Stomach (tissue), 4 donors: ENCODE data around the gene GNAO1.

Experiments
- CTCF ChIP-seq, 7 experiments: fragments of 450-650 bp in 4 of 7; fragments of 200-600 bp in 3 of 7; sonication (generic) in 3 of 7; IDR thresholded peaks; one replicate each; pipeline ENCODE4 v1.5.1; 2016 to 2019; ENCODE audit warnings: antibody characterized with exemption in 7 of 7, control low read depth in 2 of 7, mild to moderate bottlenecking in 1 of 7
- EP300 ChIP-seq: sonication (generic); formaldehyde crosslinking; IDR thresholded peaks from one replicate; pipeline ENCODE4 v1.6.1; 2017; ENCODE audit warnings: antibody characterized with exemption
- POLR2A ChIP-seq, 4 donors: fragments of 450-650 bp; IDR thresholded peaks; one replicate each; pipeline ENCODE4 v1.6.1; 2016; ENCODE audit warnings: antibody characterized with exemption in 4 of 4, control low read depth in 2 of 4, mild to moderate bottlenecking in 1 of 4, moderate library complexity in 1 of 4
- POLR2AphosphoS5 ChIP-seq, 3 donors: sonication (generic); formaldehyde crosslinking; IDR thresholded peaks; one replicate each; pipeline ENCODE4 v1.6.1; 2016; ENCODE audit warnings: antibody characterized with exemption in 3 of 3

GRCh38 chr16:56344518-56345405 is 153.5 kb downstream of the GNAO1 start:
- TF ChIP-seq CTCF (IDR thresholded peaks at IDR 0.05) (no peak), POLR2A (IDR thresholded peaks at IDR 0.05) (no peak), EP300 (no peak), POLR2AphosphoS5 (IDR thresholded peaks at IDR 0.05) (no peak)
